Limb (tissue), 2 donors: ENCODE data around the gene ANKRD60.

ENCODE experiments used
- DNase-seq, 2 donors: peaks; one replicate each; pipeline ENCODE4 v3.0.0-alpha.2; 2016; ENCODE audit errors: extremely low spot score in 2 of 2

ANKRD60 gene

GRCh38 chr20:58223358-58223941 lies 5.0 kb downstream of the ANKRD60 start:
- no peak for DNase-seq

GRCh38 chr20:58222446-58222845 lies 6.0 kb downstream of the ANKRD60 start:
- DNase-seq = no peak

GRCh38 chr20:58219342-58219700 lies 9.1 kb downstream of the ANKRD60 start:
- no peak for DNase-seq

GRCh38 chr20:58218665-58219341 lies 9.7 kb downstream of the ANKRD60 start:
- DNase-seq = no peak

- DNase-seq = no peak
These were observed 12.1 kb downstream of the ANKRD60 start for GRCh38 chr20:58216334-58216733.

GRCh38 chr20:58215116-58215515 lies 13.3 kb downstream of the ANKRD60 start:
- no peak for DNase-seq

GRCh38 chr20:58214310-58214709 lies 14.1 kb downstream of the ANKRD60 start:
- no peak for DNase-seq

GRCh38 chr20:58213716-58214115 lies 14.7 kb downstream of the ANKRD60 start:
- no peak for DNase-seq

- peak in 1 of 2 donors; percentile 42 for DNase-seq
These were observed 15.3 kb downstream of the ANKRD60 start for GRCh38 chr20:58213121-58213520.

- DNase-seq = no peak
These were observed 15.8 kb downstream of the ANKRD60 start for GRCh38 chr20:58212636-58213035.

- DNase-seq = no peak
These were observed 18.1 kb downstream of the ANKRD60 start for GRCh38 chr20:58210398-58210747.

GRCh38 chr20:58209652-58210397 lies 18.6 kb downstream of the ANKRD60 start:
- DNase-seq = peak; percentile 83 to 94

- no peak for DNase-seq
These were observed 19.5 kb downstream of the ANKRD60 start for GRCh38 chr20:58208944-58209343.

- no peak for DNase-seq
These were observed 22.6 kb downstream of the ANKRD60 start for GRCh38 chr20:58205850-58206249.

GRCh38 chr20:58202044-58202443 lies 26.4 kb downstream of the ANKRD60 start:
- DNase-seq = no peak

GRCh38 chr20:58201616-58202015 lies 26.8 kb downstream of the ANKRD60 start:
- DNase-seq = no peak

GRCh38 chr20:58199469-58199868 lies 29.0 kb downstream of the ANKRD60 start:
- no peak for DNase-seq

- DNase-seq = no peak
These were observed 29.5 kb downstream of the ANKRD60 start for GRCh38 chr20:58198901-58199355.

- no peak for DNase-seq
These were observed 30.1 kb downstream of the ANKRD60 start for GRCh38 chr20:58198384-58198783.

GRCh38 chr20:58197185-58197469 lies 31.3 kb downstream of the ANKRD60 start:
- DNase-seq = no peak

GRCh38 chr20:58196402-58197184 lies 31.9 kb downstream of the ANKRD60 start:
- DNase-seq = no peak

- DNase-seq = no peak
These were observed 33.4 kb downstream of the ANKRD60 start for GRCh38 chr20:58195047-58195446.
